ENCODE results near the gene ZNF565. TPM values are rescaled to one million over a fixed set of nuclear protein-coding genes. Genes with fewer than 3 reads are reported as not detected.

Gene ZNF565
- total RNA-seq, 1 experiment from 2014 or later, result 4.9 TPM

GRCh38 chr19:36140304-36141038 is 74.0 kb downstream of the ZNF565 start:
- Histone ChIP-seq H3K36me3 (ENCODE audit: control insufficient read depth, insufficient read depth, low read length) (peaks cover 11% of the 10 kb centered on the region), H3K4me1 (ENCODE audit: control insufficient read depth, insufficient read depth, low read length) (peaks cover 22% of the 10 kb centered on the region), H3K9me3 (ENCODE audit: control insufficient read depth, insufficient read depth, low read depth, low read length) (no peaks in the 10 kb centered on the region), H3K4me3 (ENCODE audit: low read depth in 2 of 2, low read length in 2 of 2) (peak overlapping the region; percentile 75 to 96), H3K27me3 (ENCODE audit: control insufficient read depth, insufficient read depth, low read length) (no peaks in the 10 kb centered on the region), H3K27ac (ENCODE audit: low read length) (peak overlapping the region; percentile 97)
- TSS peak; percentile 94 for BruUV-seq (replicated peaks)
- in situ Hi-C loops (cut with HindIII; ENCODE audit: low pct_unique_long_range_greater_than_20kb, low sequenced_read_pairs) (no loop called here), intact Hi-C loops (cut with micrococcal nuclease; ENCODE audit: unreplicated experiment) (no loop called here)
- ChIA-PET CTCF (interaction anchor here (0.6 to 1.5 kb wide), 2 partner anchors 13 to 228 kb away, joined by 3 read pairs; no protein-coding TSS in a partner anchor), POLR2A (interaction anchor here (0.6 kb wide), 2 partner anchors 13 to 70 kb away, joined by 5 to 13 read pairs; no protein-coding TSS in a partner anchor)
- no peak; the same call in 1 of the 2 replicates for TF ChIP-seq POLR2AphosphoS5 (IDR thresholded peaks at IDR 0.05; ENCODE audit: low read depth, low read length)
- TF ChIP-seq, protein P1, sequence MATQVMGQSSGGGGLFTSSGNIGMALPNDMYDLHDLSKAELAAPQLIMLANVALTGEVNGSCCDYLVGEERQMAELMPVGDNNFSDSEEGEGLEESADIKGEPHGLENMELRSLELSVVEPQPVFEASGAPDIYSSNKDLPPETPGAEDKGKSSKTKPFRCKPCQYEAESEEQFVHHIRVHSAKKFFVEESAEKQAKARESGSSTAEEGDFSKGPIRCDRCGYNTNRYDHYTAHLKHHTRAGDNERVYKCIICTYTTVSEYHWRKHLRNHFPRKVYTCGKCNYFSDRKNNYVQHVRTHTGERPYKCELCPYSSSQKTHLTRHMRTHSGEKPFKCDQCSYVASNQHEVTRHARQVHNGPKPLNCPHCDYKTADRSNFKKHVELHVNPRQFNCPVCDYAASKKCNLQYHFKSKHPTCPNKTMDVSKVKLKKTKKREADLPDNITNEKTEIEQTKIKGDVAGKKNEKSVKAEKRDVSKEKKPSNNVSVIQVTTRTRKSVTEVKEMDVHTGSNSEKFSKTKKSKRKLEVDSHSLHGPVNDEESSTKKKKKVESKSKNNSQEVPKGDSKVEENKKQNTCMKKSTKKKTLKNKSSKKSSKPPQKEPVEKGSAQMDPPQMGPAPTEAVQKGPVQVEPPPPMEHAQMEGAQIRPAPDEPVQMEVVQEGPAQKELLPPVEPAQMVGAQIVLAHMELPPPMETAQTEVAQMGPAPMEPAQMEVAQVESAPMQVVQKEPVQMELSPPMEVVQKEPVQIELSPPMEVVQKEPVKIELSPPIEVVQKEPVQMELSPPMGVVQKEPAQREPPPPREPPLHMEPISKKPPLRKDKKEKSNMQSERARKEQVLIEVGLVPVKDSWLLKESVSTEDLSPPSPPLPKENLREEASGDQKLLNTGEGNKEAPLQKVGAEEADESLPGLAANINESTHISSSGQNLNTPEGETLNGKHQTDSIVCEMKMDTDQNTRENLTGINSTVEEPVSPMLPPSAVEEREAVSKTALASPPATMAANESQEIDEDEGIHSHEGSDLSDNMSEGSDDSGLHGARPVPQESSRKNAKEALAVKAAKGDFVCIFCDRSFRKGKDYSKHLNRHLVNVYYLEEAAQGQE (IDR thresholded peaks at IDR 0.05; ENCODE audit: insufficient read depth in 1 of 2, low read depth in 2 of 2, low read length in 1 of 2), result peak in 1 of 2 experiments; percentile 7; a peak in 1 of 4 replicates
- DNase-seq (ENCODE audit: low read depth, low spot score) (no peak), ATAC-seq (peak; percentile 40)

- Histone ChIP-seq H3K4me1 (ENCODE audit: control insufficient read depth, insufficient read depth, low read length) (peaks cover 22% of the 10 kb centered on the region), H3K36me3 (ENCODE audit: control insufficient read depth, insufficient read depth, low read length) (peaks cover 9% of the 10 kb centered on the region), H3K27ac (ENCODE audit: low read length) (peak within 1 kb of the TSS; percentile 97), H3K9me3 (ENCODE audit: control insufficient read depth, insufficient read depth, low read depth, low read length) (no peaks in the 10 kb centered on the region), H3K4me3 (ENCODE audit: low read depth in 2 of 2, low read length in 2 of 2) (peak within 1 kb of the TSS; percentile 75 to 96), H3K27me3 (ENCODE audit: control insufficient read depth, insufficient read depth, low read length) (no peaks in the 10 kb centered on the region)
- peak; percentile 90 for DNase-seq (ENCODE audit: low read depth, low spot score)
- TF ChIP-seq, protein P1 (IDR thresholded peaks at IDR 0.05; ENCODE audit: insufficient read depth in 1 of 2, low read depth in 2 of 2, low read length in 1 of 2), result peak in 1 of 2 experiments; percentile 50; a peak in 1 of 4 replicates
- TF ChIP-seq SIN3A (IDR thresholded peaks at IDR 0.05; ENCODE audit: borderline replicate concordance, insufficient read depth, low read depth, low read length), result peak; percentile 91; the same call in 1 of the 2 replicates
- TF ChIP-seq TCF7L2 (IDR thresholded peaks at IDR 0.05; ENCODE audit: low read depth, low read length), result 0 out of 2 replicates have a peak, but pooled peaks have one; percentile 43
- peak; percentile 94 for TF ChIP-seq POLR2AphosphoS5 (IDR thresholded peaks at IDR 0.05; ENCODE audit: low read depth, low read length)
- TF ChIP-seq, protein P2, sequence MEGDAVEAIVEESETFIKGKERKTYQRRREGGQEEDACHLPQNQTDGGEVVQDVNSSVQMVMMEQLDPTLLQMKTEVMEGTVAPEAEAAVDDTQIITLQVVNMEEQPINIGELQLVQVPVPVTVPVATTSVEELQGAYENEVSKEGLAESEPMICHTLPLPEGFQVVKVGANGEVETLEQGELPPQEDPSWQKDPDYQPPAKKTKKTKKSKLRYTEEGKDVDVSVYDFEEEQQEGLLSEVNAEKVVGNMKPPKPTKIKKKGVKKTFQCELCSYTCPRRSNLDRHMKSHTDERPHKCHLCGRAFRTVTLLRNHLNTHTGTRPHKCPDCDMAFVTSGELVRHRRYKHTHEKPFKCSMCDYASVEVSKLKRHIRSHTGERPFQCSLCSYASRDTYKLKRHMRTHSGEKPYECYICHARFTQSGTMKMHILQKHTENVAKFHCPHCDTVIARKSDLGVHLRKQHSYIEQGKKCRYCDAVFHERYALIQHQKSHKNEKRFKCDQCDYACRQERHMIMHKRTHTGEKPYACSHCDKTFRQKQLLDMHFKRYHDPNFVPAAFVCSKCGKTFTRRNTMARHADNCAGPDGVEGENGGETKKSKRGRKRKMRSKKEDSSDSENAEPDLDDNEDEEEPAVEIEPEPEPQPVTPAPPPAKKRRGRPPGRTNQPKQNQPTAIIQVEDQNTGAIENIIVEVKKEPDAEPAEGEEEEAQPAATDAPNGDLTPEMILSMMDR (IDR thresholded peaks at IDR 0.05), result no peak
- in situ Hi-C loops (cut with HindIII; ENCODE audit: low pct_unique_long_range_greater_than_20kb, low sequenced_read_pairs), result no loop called here
- no TSS peak for BruUV-seq (replicated peaks)
- intact Hi-C loops (cut with micrococcal nuclease; ENCODE audit: unreplicated experiment), result no loop called here
- ChIA-PET POLR2A (interaction anchor here (0.6 kb wide), 1 partner anchor 70 kb away, joined by 5 read pairs; no protein-coding TSS in a partner anchor), CTCF (interaction anchor here (1.5 kb wide), 1 partner anchor 12 kb away, joined by 3 read pairs; no protein-coding TSS in a partner anchor)
- peak; percentile 85 for ATAC-seq
Observed at GRCh38 chr19:36139473-36140303, 74.8 kb downstream of the ZNF565 start, which contains the start of gene CAPNS1. Gene CAPNS1, plus strand, starts transcription at chr19:36140066. Its CDS starts 946 bp downstream, at chr19:36141012.

All from Panc1 (cell line).